Fibroblast of skin of right quadriceps (primary cell): Measurements from ENCODE around the gene SCYL3.
"Not testable (repeated sequence)": the region's sequence is repeated elsewhere in the genome, so short reads cannot be mapped to it uniquely, and the experiment has no call there.

Source experiments
- DNase-seq: peaks from one replicate; pipeline ENCODE4 v3.0.0-alpha.2; 2013

Gene SCYL3

GRCh38 chr1:169893645-169894423, at the start of gene SCYL3:
Gene SCYL3, minus strand, starts transcription at chr1:169893896. Its CDS starts 5,056 bp downstream, at chr1:169888840.
- peak; percentile 98 for DNase-seq

GRCh38 chr1:169941982-169942830, 48.5 kb upstream of the SCYL3 start:
- peak; percentile 41 for DNase-seq

GRCh38 chr1:169933984-169934725, 40.5 kb upstream of the SCYL3 start:
- peak; percentile 74 for DNase-seq

- peak; percentile 36 for DNase-seq
Measured at GRCh38 chr1:169931795-169932231, 38.1 kb upstream of the SCYL3 start.

GRCh38 chr1:169929210-169929526, 35.5 kb upstream of the SCYL3 start:
- DNase-seq, result no peak

- DNase-seq, result peak; percentile 60
Measured at GRCh38 chr1:169928438-169929209, 34.9 kb upstream of the SCYL3 start.

GRCh38 chr1:169925505-169926482, 32.1 kb upstream of the SCYL3 start:
- DNase-seq, result no peak

GRCh38 chr1:169924829-169925228, 31.1 kb upstream of the SCYL3 start:
- DNase-seq, result no peak

GRCh38 chr1:169924063-169924462, 30.4 kb upstream of the SCYL3 start:
- no peak for DNase-seq

- DNase-seq, result no peak
Measured at GRCh38 chr1:169921080-169921479, 27.4 kb upstream of the SCYL3 start.

- DNase-seq, result no peak
Measured at GRCh38 chr1:169918927-169919326, 25.2 kb upstream of the SCYL3 start.

- not testable (repeated sequence) for DNase-seq
Measured at GRCh38 chr1:169918220-169918619, 24.5 kb upstream of the SCYL3 start.

- DNase-seq, result no peak
Measured at GRCh38 chr1:169915150-169915549, 21.5 kb upstream of the SCYL3 start.

GRCh38 chr1:169914531-169914930, 20.8 kb upstream of the SCYL3 start:
- DNase-seq, result peak; percentile 56

- DNase-seq, result no peak
Measured at GRCh38 chr1:169909499-169909898, 15.8 kb upstream of the SCYL3 start.

- peak; percentile 34 for DNase-seq
Measured at GRCh38 chr1:169906938-169907337, 13.2 kb upstream of the SCYL3 start.

GRCh38 chr1:169904834-169905233, 11.1 kb upstream of the SCYL3 start:
- DNase-seq, result no peak

- DNase-seq, result no peak
Measured at GRCh38 chr1:169902751-169903150, 9.1 kb upstream of the SCYL3 start.

- DNase-seq, result no peak
Measured at GRCh38 chr1:169901115-169901514, 7.4 kb upstream of the SCYL3 start.

- no peak for DNase-seq
Measured at GRCh38 chr1:169900571-169900970, 6.9 kb upstream of the SCYL3 start.

- DNase-seq, result no peak
Measured at GRCh38 chr1:169899519-169900217, 6.0 kb upstream of the SCYL3 start.
